Panc1 (cell line): ENCODE data around the gene FRYL.

Source experiments
- TF ChIP-seq, protein P1 (sequence below), 2 experiments: IDR thresholded peaks; 2 replicates each; pipeline ENCODE4 v1.6.1; 2011 to 2012; ENCODE audit warnings: low read depth in 2 of 2, control low read depth in 1 of 2, low read length in 1 of 2, mild to moderate bottlenecking in 1 of 2, moderate library complexity in 1 of 2; ENCODE audit not compliant: insufficient read depth in 1 of 2
- TF ChIP-seq, protein P2 (sequence below): fragments of 450-650 bp; IDR thresholded peaks from 2 replicates; pipeline ENCODE4 v1.5.1; 2017; ENCODE audit warnings: mild to moderate bottlenecking

- TF ChIP-seq, protein P1, sequence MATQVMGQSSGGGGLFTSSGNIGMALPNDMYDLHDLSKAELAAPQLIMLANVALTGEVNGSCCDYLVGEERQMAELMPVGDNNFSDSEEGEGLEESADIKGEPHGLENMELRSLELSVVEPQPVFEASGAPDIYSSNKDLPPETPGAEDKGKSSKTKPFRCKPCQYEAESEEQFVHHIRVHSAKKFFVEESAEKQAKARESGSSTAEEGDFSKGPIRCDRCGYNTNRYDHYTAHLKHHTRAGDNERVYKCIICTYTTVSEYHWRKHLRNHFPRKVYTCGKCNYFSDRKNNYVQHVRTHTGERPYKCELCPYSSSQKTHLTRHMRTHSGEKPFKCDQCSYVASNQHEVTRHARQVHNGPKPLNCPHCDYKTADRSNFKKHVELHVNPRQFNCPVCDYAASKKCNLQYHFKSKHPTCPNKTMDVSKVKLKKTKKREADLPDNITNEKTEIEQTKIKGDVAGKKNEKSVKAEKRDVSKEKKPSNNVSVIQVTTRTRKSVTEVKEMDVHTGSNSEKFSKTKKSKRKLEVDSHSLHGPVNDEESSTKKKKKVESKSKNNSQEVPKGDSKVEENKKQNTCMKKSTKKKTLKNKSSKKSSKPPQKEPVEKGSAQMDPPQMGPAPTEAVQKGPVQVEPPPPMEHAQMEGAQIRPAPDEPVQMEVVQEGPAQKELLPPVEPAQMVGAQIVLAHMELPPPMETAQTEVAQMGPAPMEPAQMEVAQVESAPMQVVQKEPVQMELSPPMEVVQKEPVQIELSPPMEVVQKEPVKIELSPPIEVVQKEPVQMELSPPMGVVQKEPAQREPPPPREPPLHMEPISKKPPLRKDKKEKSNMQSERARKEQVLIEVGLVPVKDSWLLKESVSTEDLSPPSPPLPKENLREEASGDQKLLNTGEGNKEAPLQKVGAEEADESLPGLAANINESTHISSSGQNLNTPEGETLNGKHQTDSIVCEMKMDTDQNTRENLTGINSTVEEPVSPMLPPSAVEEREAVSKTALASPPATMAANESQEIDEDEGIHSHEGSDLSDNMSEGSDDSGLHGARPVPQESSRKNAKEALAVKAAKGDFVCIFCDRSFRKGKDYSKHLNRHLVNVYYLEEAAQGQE (IDR thresholded peaks at IDR 0.05; ENCODE audit: insufficient read depth in 1 of 2, low read depth in 2 of 2, low read length in 1 of 2): no peak
- TF ChIP-seq, protein P2, sequence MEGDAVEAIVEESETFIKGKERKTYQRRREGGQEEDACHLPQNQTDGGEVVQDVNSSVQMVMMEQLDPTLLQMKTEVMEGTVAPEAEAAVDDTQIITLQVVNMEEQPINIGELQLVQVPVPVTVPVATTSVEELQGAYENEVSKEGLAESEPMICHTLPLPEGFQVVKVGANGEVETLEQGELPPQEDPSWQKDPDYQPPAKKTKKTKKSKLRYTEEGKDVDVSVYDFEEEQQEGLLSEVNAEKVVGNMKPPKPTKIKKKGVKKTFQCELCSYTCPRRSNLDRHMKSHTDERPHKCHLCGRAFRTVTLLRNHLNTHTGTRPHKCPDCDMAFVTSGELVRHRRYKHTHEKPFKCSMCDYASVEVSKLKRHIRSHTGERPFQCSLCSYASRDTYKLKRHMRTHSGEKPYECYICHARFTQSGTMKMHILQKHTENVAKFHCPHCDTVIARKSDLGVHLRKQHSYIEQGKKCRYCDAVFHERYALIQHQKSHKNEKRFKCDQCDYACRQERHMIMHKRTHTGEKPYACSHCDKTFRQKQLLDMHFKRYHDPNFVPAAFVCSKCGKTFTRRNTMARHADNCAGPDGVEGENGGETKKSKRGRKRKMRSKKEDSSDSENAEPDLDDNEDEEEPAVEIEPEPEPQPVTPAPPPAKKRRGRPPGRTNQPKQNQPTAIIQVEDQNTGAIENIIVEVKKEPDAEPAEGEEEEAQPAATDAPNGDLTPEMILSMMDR: no peak
Observed at GRCh38 chr4:48761286-48761685, 18.8 kb downstream of the FRYL start.
